ENCODE data around the gene NMRK2.
A peak's percentile ranks its signal among the peaks of the same experiment; 100 is the strongest.

Gene NMRK2

DNA sequence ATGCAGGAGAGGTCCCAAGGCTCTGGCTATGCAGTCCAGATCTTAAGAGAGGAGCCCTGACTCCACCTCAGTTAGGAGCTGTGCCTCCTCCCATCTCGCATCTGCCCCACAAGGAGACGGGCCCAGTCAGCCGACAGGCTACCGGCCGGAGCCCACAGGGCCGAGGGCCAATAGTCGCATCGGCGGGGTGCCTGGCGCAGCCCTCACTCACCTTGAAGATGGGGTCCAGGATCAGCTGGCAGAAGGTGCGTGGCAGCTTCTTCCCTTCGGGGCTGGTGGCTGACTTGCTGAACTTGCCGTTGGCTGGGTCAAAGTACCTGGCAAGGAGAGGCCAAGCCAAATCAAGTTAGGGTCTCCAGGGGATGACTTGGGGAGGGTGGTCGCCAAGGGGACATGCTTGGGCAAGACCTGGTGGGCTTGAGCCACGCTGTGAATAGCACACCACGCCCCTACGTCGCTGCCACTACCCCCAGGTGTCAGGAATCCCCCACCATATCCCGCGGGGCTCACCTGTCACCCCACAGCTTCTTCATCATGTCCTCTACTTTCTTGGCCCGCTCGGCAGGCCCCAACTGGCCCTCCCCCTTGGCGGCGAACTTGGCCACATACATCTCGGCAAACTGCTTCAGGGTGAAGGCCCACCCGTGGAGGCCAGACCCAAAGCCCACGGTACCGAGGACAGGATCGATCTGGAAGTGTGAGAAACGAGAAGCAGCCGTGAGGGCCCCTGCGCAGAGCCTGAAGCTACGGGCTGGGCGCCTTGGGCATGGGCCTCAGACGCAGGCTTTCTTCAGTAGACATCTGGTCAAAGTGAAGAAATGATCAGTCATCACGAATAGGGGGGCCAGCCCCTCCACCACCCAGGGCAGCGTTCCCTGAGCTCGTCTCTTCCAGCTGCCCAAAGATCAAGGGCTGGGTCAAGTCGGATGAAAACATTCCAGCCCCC is 49.1 kb downstream of the NMRK2 start:
- DNase-seq (ENCODE audit: low read depth), result no peak

GRCh38 chr19:3982701-3983541 is 50.1 kb downstream of the NMRK2 start:
- no peak for DNase-seq (ENCODE audit: low read depth)

GRCh38 chr19:3983542-3983914 is 50.7 kb downstream of the NMRK2 start:
- no peak for DNase-seq (ENCODE audit: low read depth)

DNA sequence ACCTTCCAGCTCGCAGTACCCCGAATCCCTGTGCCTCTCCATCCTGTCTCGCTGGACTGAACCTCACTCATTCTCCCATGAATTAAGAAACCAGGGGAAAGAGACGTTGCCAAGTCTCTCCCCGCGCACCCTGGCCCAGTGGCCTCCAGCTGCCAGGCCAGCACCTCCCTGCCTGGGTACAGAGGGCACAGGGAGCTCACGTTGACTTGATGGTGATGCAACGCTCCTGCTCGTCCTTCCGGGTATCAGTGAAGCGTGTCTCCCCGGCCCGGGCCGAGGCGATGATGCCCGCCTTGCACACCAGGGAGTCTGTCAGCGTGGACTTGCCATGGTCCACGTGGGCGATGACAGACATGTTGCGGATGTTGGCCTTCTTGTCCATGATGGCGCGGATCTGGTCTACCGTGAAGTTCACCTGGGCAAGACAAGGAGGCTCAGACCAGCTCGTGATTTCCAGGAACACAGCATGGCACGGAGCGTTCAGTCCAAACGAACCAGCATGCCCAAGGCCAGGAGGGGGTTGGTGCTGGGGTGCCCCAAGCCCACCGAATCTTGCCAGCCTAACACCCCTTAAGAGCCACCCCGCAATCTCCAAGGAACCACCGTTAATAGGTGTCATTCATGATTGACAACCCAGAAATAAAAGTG is 51.2 kb downstream of the NMRK2 start:
- DNase-seq (ENCODE audit: low read depth), result no peak

GRCh38 chr19:3984584-3984907 is 51.7 kb downstream of the NMRK2 start:
- no peak for DNase-seq (ENCODE audit: low read depth)

GRCh38 chr19:3984908-3985642 is 52.2 kb downstream of the NMRK2 start, which contains the start of gene EEF2:
EEF2 (minus strand) TSS chr19:3985463; CDS start chr19:3985380, 83 bp downstream.
- peak; percentile 86 for DNase-seq (ENCODE audit: low read depth)

DNA sequence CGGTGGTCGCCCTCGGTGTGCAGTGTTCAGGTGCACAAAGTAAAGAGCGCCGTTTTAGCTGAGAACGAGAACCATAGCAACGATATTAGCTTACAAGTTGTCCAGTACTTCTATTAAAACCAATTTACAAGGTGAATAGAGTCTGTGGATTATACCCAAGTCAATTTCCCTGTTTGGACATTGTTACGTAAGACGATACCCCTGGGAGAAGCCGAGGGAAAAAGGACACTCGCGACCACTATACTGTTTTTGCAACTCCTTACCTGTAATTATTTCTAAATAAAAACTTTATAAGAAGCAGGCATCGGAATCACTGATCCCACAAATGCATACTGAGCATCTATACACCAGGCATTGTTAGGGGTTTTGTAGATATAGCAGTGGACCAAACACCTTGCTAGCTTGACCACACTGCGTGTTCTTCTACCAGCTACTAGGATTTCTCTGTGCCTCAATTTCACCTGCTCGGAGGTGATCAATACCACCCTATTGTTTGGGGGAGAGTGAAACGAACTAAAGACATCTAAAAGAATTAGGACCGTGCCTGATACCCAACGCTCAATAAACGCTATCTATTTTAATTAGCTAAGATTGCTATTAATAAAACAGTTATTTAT is 52.9 kb downstream of the NMRK2 start:
- DNase-seq (ENCODE audit: low read depth), result no peak

DNA sequence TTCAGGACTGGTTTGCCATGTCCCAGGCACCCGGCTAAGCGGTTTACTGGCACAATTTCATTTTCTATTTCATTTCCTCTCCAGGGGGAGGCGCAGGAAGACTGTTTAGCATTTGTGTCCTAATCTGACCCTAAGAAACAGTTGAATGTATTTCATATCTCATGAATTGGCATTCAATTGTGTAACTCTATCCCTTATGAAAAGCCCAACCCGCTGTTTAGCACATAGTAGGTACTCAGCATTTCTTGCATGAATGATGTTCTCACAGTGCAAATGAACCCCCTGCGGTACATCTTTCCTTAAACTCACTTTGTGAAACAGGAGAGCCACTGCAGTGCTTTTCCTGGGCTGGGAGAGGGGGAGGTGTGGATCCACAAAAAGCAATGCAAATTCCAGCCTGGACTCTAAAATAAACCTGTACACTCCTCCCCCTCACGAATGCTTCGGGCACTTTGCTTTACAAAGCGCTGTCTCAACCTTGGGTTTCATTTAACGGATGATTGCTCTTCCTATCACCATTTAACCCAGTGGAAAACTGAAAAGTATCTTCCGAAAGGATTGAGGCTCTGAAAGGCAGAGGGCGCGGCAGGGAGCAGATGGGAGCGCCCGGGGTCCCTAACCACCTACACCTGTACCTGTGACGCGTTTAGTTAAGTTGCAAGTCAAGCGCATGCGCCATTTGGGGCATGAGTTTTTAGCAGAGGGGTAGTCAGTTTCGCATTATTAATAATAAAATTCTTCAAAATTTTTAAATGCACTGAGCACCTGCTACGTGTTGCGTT is 53.6 kb downstream of the NMRK2 start:
- no peak for DNase-seq (ENCODE audit: low read depth)

DNA sequence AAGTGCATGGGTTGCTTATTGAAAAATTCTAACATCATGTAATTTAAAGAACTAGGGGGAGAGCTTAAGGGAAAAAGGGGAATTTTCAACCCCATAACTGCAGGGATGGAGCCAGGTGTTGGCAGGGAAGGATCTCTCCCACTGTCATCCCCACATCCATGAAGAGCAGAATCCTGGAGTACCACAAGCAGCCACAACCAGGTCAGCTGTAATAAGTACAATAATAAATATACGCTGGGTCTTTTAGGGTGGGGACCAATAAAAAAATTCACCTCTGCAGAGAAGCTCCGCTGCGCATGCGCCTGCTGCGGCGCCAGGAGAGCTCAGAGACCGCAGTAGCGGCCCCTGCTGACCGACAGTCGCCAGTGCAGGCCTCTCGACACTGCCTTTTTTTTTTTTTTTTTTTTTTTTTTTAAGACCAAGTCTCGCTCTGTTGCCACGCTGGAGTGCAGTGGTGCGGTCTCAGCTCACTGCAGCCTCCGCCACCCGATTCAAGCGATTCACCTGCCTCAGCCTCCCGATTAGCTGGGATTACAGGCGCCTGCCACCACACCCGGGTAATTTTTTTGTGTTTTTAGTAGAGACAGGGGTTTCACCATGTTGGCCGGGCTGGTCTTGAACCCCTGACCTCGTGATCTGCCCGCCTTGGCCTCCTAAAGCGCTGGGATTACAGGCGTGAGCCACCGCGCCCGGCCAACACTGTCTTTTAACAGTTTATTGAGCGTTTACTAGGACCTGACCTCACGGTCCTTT is 54.9 kb downstream of the NMRK2 start:
- peak; percentile 83 for DNase-seq (ENCODE audit: low read depth)

- no peak for DNase-seq (ENCODE audit: low read depth)
These were observed 57.9 kb downstream of the NMRK2 start for GRCh38 chr19:3990815-3991117.
